Measurements from ENCODE around the gene FBLN5.

GRCh38 chr14:91955168-91955567 is 7.7 kb upstream of the FBLN5 start:
- TF ChIP-seq POLR2AphosphoS5 (IDR thresholded peaks at IDR 0.05; ENCODE audit: insufficient read depth in 1 of 2, low read depth in 1 of 2) = no peak
- no peak for TF ChIP-seq CTCF (IDR thresholded peaks at IDR 0.05)
- TF ChIP-seq POLR2A (IDR thresholded peaks at IDR 0.05) = no peak

Data from vagina (tissue), 2 donors.